CD14-positive monocyte (primary cell): ENCODE results near the gene PODXL. TPM values are rescaled to one million over a fixed set of nuclear protein-coding genes. Genes with fewer than 3 reads are reported as not detected.

Experiments
- DNase-seq, 3 donors: peaks; one replicate each; pipeline ENCODE4 v3.0.0-alpha.2; 2011 to 2022
- H2AFZ ChIP-seq: 2 replicates; pipeline ENCODE4 v1.6.0; 2012; ENCODE audit warnings: mild to moderate bottlenecking, low read depth, low read length, inconsistent platforms; ENCODE audit not compliant: insufficient read depth, poor library complexity, severe bottlenecking
- H3K27ac ChIP-seq, 2 donors: 1 replicate in 1 of 2; 2 replicates in 1 of 2; pipeline ENCODE4 v1.5.1; 2012 to 2013; ENCODE audit warnings: low read length in 2 of 2, control low read depth in 1 of 2, inconsistent platforms in 1 of 2, low read depth in 1 of 2, mild to moderate bottlenecking in 1 of 2
- H3K27me3 ChIP-seq, 2 donors: one replicate each; pipeline versions ENCODE4 v1.6.0 to v1.6.1; 2011 to 2013; ENCODE audit warnings: low read length in 2 of 2; ENCODE audit not compliant: control insufficient read depth in 2 of 2, insufficient read depth in 2 of 2
- H3K36me3 ChIP-seq, 2 donors: replicated peaks in 1 of 2; 1 replicate in 1 of 2; 2 replicates in 1 of 2; pipeline versions ENCODE4 v1.5.1 to v1.6.1; 2012 to 2013; ENCODE audit warnings: low read length in 2 of 2, control low read depth in 1 of 2, inconsistent platforms in 1 of 2, mild to moderate bottlenecking in 1 of 2; ENCODE audit not compliant: insufficient read depth in 2 of 2, control insufficient read depth in 1 of 2
- H3K4me1 ChIP-seq, 2 donors: 1 replicate in 1 of 2; 2 replicates in 1 of 2; pipeline versions ENCODE4 v1.5.1 to v1.6.1; 2012 to 2013; ENCODE audit warnings: low read length in 2 of 2, control low read depth in 1 of 2, inconsistent platforms in 1 of 2, mild to moderate bottlenecking in 1 of 2, moderate library complexity in 1 of 2; ENCODE audit not compliant: insufficient read depth in 2 of 2, control insufficient read depth in 1 of 2
- H3K4me2 ChIP-seq: replicated peaks from 2 replicates; pipeline ENCODE3; 2012; ENCODE audit warnings: low read length, moderate library complexity, mild to moderate bottlenecking; ENCODE audit not compliant: poor library complexity, severe bottlenecking; ENCODE audit errors: extremely low read depth
- H3K4me3 ChIP-seq, 3 experiments: fragments of 200-600 bp in 1 of 3; sonication (generic) in 1 of 3; replicated peaks in 1 of 3; 1 replicate in 2 of 3; 2 replicates in 1 of 3; pipeline ENCODE4 v1.5.1; 2011 to 2013; ENCODE audit warnings: low read length in 3 of 3, mild to moderate bottlenecking in 3 of 3, control low read depth in 2 of 3, low read depth in 2 of 3, inconsistent platforms in 1 of 3, moderate library complexity in 1 of 3
- H3K79me2 ChIP-seq: 2 replicates; pipeline ENCODE4 v1.6.0; 2012; ENCODE audit warnings: mild to moderate bottlenecking, control low read depth, inconsistent platforms, low read length, moderate library complexity; ENCODE audit not compliant: insufficient read depth
- H3K9ac ChIP-seq: 2 replicates; pipeline ENCODE4 v1.6.0; 2017; ENCODE audit warnings: low read length, mild to moderate bottlenecking; ENCODE audit not compliant: insufficient read depth, poor library complexity, severe bottlenecking
- H3K9me3 ChIP-seq, 2 donors: replicated peaks in 1 of 2; 1 replicate in 1 of 2; 2 replicates in 1 of 2; pipeline versions ENCODE4 v1.5.1 to v1.6.1; 2012 to 2013; ENCODE audit warnings: low read length in 2 of 2, control low read depth in 1 of 2; ENCODE audit not compliant: control insufficient read depth in 1 of 2, insufficient read depth in 1 of 2
- H4K20me1 ChIP-seq: 2 replicates; pipeline ENCODE4 v1.6.0; 2012; ENCODE audit warnings: mild to moderate bottlenecking, low read length, control low read depth, moderate library complexity; ENCODE audit not compliant: insufficient read depth
- H3K27ac Mint-ChIP-seq, 7 donors: one replicate each; pipeline ENCODE4 v1.8.0; 2020; ENCODE audit warnings: mild to moderate bottlenecking in 7 of 7, mixed read lengths in 7 of 7, moderate library complexity in 6 of 7, inconsistent platforms in 2 of 7
- H3K27me3 Mint-ChIP-seq, 3 donors: one replicate each; pipeline ENCODE4 v1.8.0; 2021 to 2022; ENCODE audit warnings: low read depth in 3 of 3, mild to moderate bottlenecking in 3 of 3, mixed read lengths in 3 of 3, moderate library complexity in 3 of 3, inconsistent platforms in 1 of 3
- H3K36me3 Mint-ChIP-seq, 2 donors: one replicate each; pipeline ENCODE4 v1.8.0; 2020; ENCODE audit warnings: mixed read lengths in 2 of 2, inconsistent platforms in 1 of 2, mild to moderate bottlenecking in 1 of 2
- H3K4me1 Mint-ChIP-seq: one replicate; pipeline ENCODE4 v1.8.0; 2020; ENCODE audit warnings: mild to moderate bottlenecking, mixed read lengths
- H3K4me3 Mint-ChIP-seq, 2 donors: one replicate each; pipeline ENCODE4 v1.8.0; 2020; ENCODE audit warnings: mild to moderate bottlenecking in 2 of 2, mixed read lengths in 2 of 2, moderate library complexity in 1 of 2
- H3K9me3 Mint-ChIP-seq, 7 donors: one replicate each; pipeline ENCODE4 v1.8.0; 2020 to 2022; ENCODE audit warnings: mixed read lengths in 7 of 7, mild to moderate bottlenecking in 6 of 7, moderate library complexity in 6 of 7, inconsistent platforms in 2 of 7
- CTCF ChIP-seq: fragments of 200-600 bp; IDR thresholded peaks from one replicate; pipeline ENCODE4 v1.8.0; 2022; ENCODE audit warnings: antibody characterized with exemption, mild to moderate bottlenecking
- WGBS: methylation state at CpG from one replicate; pipeline ENCODE4 v1.1.5; 2013; ENCODE audit warnings: missing lambda C conversion rate; ENCODE audit not compliant: insufficient coverage; 5-methylcytosine and 5-hydroxymethylcytosine counted together
- intact Hi-C, 2 donors: fragments of 100-400 bp; cut with micrococcal nuclease; formaldehyde crosslinking; loops; one replicate each; pipeline versions ENCODE4 v1.15.0 to v1.15.1; 2023
- polyA plus RNA-seq, 3 donors: library from polyadenylated mRNA; depleted of rRNA in 1 of 3; unstranded in 2 of 3; stranded (reverse) in 1 of 3; fragments of 300-500 nt in 2 of 3; fragments of >200 nt in 1 of 3; fragmentation: Illumina TruSeq in 2 of 3; gene quantifications; 1 replicate in 2 of 3; 2 replicates in 1 of 3; pipeline ENCODE4 v1.2.3, GENCODE V29; 2012 to 2021

PODXL gene
- polyA plus RNA-seq, 3 donors: 0.20 to 0.25 TPM; not detected in 1

- Mint-ChIP-seq H3K36me3 (peaks cover 32 to 54% of the 10 kb centered on the region in 2 donors), H3K9me3 (no peaks in the 10 kb centered on the region), H3K27me3 (peaks cover 0 to 5% (median 0%) of the 10 kb centered on the region in 3 donors), H3K27ac (peak overlapping the region in 1 of 7 donors; percentile 23), H3K4me1 (peaks cover 2% of the 10 kb centered on the region), H3K4me3 (no peak overlapping the region)
- Histone ChIP-seq H3K27ac (no peak overlapping the region), H3K4me1 (no peaks in the 10 kb centered on the region), H2AFZ (no peak overlapping the region), H4K20me1 (peaks cover 3% of the 10 kb centered on the region), H3K36me3 (peaks cover 12 to 71% of the 10 kb centered on the region in 2 donors), H3K4me3 (no peak overlapping the region), H3K27me3 (no peaks in the 10 kb centered on the region), H3K9me3 (no peaks in the 10 kb centered on the region), H3K79me2 (no peaks in the 10 kb centered on the region), H3K4me2 (no peak overlapping the region), H3K9ac (no peak overlapping the region)
- no peak for TF ChIP-seq CTCF
- intact Hi-C loops: no loop called here
- no CpG with 5 or more reads among the region's 2 CpGs for WGBS
- DNase-seq: no peak
Observed at GRCh38 chr7:131455001-131455400, 101.4 kb downstream of the PODXL start.

DNA sequence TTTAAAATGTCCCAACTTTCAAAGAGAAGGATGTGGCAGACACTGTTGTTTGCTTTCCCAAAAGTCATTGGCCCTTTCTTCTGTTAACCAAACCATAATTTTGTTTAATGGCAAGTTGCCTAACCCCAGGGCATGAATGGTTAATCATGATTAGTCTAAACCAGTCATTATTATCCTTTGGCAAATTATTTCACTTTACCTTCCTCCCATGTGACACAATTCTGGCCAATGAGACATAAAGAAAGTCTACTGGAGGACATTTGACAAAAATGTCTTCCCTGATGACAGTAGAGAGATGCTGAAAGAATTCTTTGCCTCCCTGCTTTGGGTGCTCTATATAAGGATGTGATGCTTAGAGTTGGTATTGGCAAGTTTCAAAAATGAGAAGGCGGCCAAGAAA lies 101.9 kb downstream of the PODXL start:
- intact Hi-C loops: no loop called here
- Histone ChIP-seq H3K4me1 (no peaks in the 10 kb centered on the region), H2AFZ (no peak overlapping the region), H3K4me3 (no peak overlapping the region), H3K9me3 (no peaks in the 10 kb centered on the region), H3K9ac (no peak overlapping the region), H3K36me3 (peaks cover 12 to 72% of the 10 kb centered on the region in 2 donors), H3K4me2 (no peak overlapping the region), H4K20me1 (peaks cover 8% of the 10 kb centered on the region), H3K27me3 (no peaks in the 10 kb centered on the region), H3K79me2 (no peaks in the 10 kb centered on the region), H3K27ac (no peak overlapping the region)
- Mint-ChIP-seq H3K4me1 (peaks cover 2% of the 10 kb centered on the region), H3K27ac (no peak overlapping the region), H3K27me3 (peaks cover 0 to 3% (median 0%) of the 10 kb centered on the region in 3 donors), H3K36me3 (peaks cover 36 to 55% of the 10 kb centered on the region in 2 donors), H3K9me3 (no peaks in the 10 kb centered on the region), H3K4me3 (no peak overlapping the region)
- no peak for DNase-seq
- 100% methylated on average over 1 of the region's 1 CpG for WGBS
- TF ChIP-seq CTCF: no peak

Other genes with a start within 250 kb of the PODXL start
- 10 to 100 TPM; 12.2 to 18.5 (median 17.2) TPM for gene MKLN1, start 228.8 kb downstream of the PODXL start, polyA plus RNA-seq